Hematopoietic multipotent progenitor cell treated with erythropoietin and hydrocortisone succinate and interleukin-3 and kit ligand, for 15 days (in vitro differentiated cells): ENCODE measurements around the gene MAGEB4.

Experiments
- DNase-seq: peaks from one replicate; pipeline ENCODE4 v3.0.0-alpha.2; 2015; ENCODE audit warnings: low spot score

Gene MAGEB4

GRCh38 chrX:30283456-30284200 is 41.8 kb downstream of the MAGEB4 start:
- DNase-seq = no peak
